Large intestine (tissue), 3 donors: ENCODE results near the gene PDE6G. TPM values are rescaled to one million over a fixed set of nuclear protein-coding genes. Genes with fewer than 3 reads are reported as not detected.

Experiments
- DNase-seq, 2 donors: peaks; one replicate each; pipeline versions ENCODE4 v3.0.0 to v3.0.0-alpha.2; 2013
- H3K27ac ChIP-seq: one replicate; pipeline ENCODE4 v1.5.1; 2013; ENCODE audit warnings: low read length
- H3K27me3 ChIP-seq: 2 replicates; pipeline ENCODE4 v1.6.1; 2013; ENCODE audit warnings: low read length; ENCODE audit not compliant: control insufficient read depth, insufficient read depth
- H3K36me3 ChIP-seq: 2 replicates; pipeline ENCODE4 v1.6.1; 2013; ENCODE audit warnings: low read length; ENCODE audit not compliant: control insufficient read depth, insufficient read depth
- H3K4me1 ChIP-seq: one replicate; pipeline ENCODE4 v1.6.1; 2013; ENCODE audit warnings: low read length; ENCODE audit not compliant: control insufficient read depth, insufficient read depth
- H3K4me3 ChIP-seq: one replicate; pipeline ENCODE4 v1.5.1; 2013; ENCODE audit warnings: low read length
- H3K9me3 ChIP-seq: one replicate; pipeline ENCODE4 v1.6.1; 2013; ENCODE audit warnings: mild to moderate bottlenecking, low read depth, low read length, moderate library complexity; ENCODE audit not compliant: control insufficient read depth
- WGBS: methylation state at CpG from one replicate; pipeline ENCODE4 v1.1.5; 2013; ENCODE audit warnings: low lambda C conversion rate; ENCODE audit not compliant: insufficient coverage; 5-methylcytosine and 5-hydroxymethylcytosine counted together
- polyA plus RNA-seq: library from polyadenylated mRNA; unstranded; fragments of 120-200 nt; gene quantifications from one replicate; pipeline ENCODE4 v1.2.1, GENCODE V29; 2013

Gene PDE6G
- polyA plus RNA-seq, 1 donor = 2.6 TPM

GRCh38 chr17:81608082-81608481 lies 48.3 kb downstream of the PDE6G start:
- peaks cover 7% of the 10 kb centered on the region for H3K4me1 ChIP-seq
- no peak overlapping the region for H3K27ac ChIP-seq
- H3K36me3 ChIP-seq = peaks cover 62% of the 10 kb centered on the region
- DNase-seq = no peak
- H3K9me3 ChIP-seq = no peaks in the 10 kb centered on the region
- H3K4me3 ChIP-seq = no peak overlapping the region
- H3K27me3 ChIP-seq = no peaks in the 10 kb centered on the region
- no CpG with 5 or more reads among the region's 4 CpGs for WGBS

GRCh38 chr17:81607431-81607830 lies 48.9 kb downstream of the PDE6G start:
- peaks cover 7% of the 10 kb centered on the region for H3K4me1 ChIP-seq
- no peak for DNase-seq
- WGBS = 100% methylated on average over 2 of the region's 6 CpGs
- no peaks in the 10 kb centered on the region for H3K9me3 ChIP-seq
- no peak overlapping the region for H3K4me3 ChIP-seq
- peaks cover 63% of the 10 kb centered on the region for H3K36me3 ChIP-seq
- H3K27ac ChIP-seq = no peak overlapping the region
- H3K27me3 ChIP-seq = no peaks in the 10 kb centered on the region

- Histone ChIP-seq H3K27me3 (no peaks in the 10 kb centered on the region), H3K36me3 (peaks cover 67% of the 10 kb centered on the region), H3K9me3 (no peaks in the 10 kb centered on the region), H3K4me1 (peaks cover under 1% of the 10 kb centered on the region), H3K4me3 (no peak overlapping the region), H3K27ac (no peak overlapping the region)
- WGBS = no CpG with 5 or more reads among the region's 11 CpGs
- DNase-seq = no peak
Observed at GRCh38 chr17:81603846-81604610, 52.3 kb downstream of the PDE6G start.

- no peaks in the 10 kb centered on the region for H3K9me3 ChIP-seq
- H3K36me3 ChIP-seq = peaks cover 66% of the 10 kb centered on the region
- no peak overlapping the region for H3K4me3 ChIP-seq
- H3K27me3 ChIP-seq = no peaks in the 10 kb centered on the region
- WGBS = no CpG with 5 or more reads among the region's 9 CpGs
- no peaks in the 10 kb centered on the region for H3K4me1 ChIP-seq
- peak; percentile 48 to 54 for DNase-seq
- H3K27ac ChIP-seq = no peak overlapping the region
Observed at GRCh38 chr17:81601525-81602120, 54.7 kb downstream of the PDE6G start.

Other genes with a start within 250 kb of the PDE6G start
- gene ACTG1, start 143.7 kb downstream of the PDE6G start, polyA plus RNA-seq = 2,245 TPM
- 1.5 TPM for gene FSCN2, start 128.2 kb downstream of the PDE6G start, polyA plus RNA-seq
- 26.9 TPM for gene FAAP100, start 104.2 kb downstream of the PDE6G start, polyA plus RNA-seq
- 47.8 TPM for gene NPLOC4, start 19.4 kb downstream of the PDE6G start, polyA plus RNA-seq
- 1.2 TPM for gene TSPAN10, start 19.3 kb downstream of the PDE6G start, polyA plus RNA-seq
- 20.9 TPM for gene OXLD1, start 10.1 kb upstream of the PDE6G start, polyA plus RNA-seq
- gene CCDC137, start 10.2 kb upstream of the PDE6G start, polyA plus RNA-seq = 19.5 TPM
- 44.8 TPM for gene ARL16, start 27.3 kb upstream of the PDE6G start, polyA plus RNA-seq
- gene HGS, start 27.5 kb upstream of the PDE6G start, polyA plus RNA-seq = 84.8 TPM
- gene MRPL12, start 46.8 kb upstream of the PDE6G start, polyA plus RNA-seq = 52.4 TPM
- gene SLC25A10, start 55.7 kb upstream of the PDE6G start, polyA plus RNA-seq = 42.2 TPM
- 2.5 TPM for gene GCGR, start 147.6 kb upstream of the PDE6G start, polyA plus RNA-seq
- gene MCRIP1, start 176.7 kb upstream of the PDE6G start, polyA plus RNA-seq = 60.9 TPM
- gene PPP1R27, start 178.5 kb upstream of the PDE6G start, polyA plus RNA-seq = 0.21 TPM
- 737 TPM for gene P4HB, start 204.0 kb upstream of the PDE6G start, polyA plus RNA-seq
- gene ARHGDIA, start 214.8 kb upstream of the PDE6G start, polyA plus RNA-seq = 203 TPM
- 59.0 TPM for gene ALYREF, start 235.0 kb upstream of the PDE6G start, polyA plus RNA-seq
- gene ANAPC11, start 235.2 kb upstream of the PDE6G start, polyA plus RNA-seq = 79.6 TPM
- 0.39 TPM for gene NPB, start 245.7 kb upstream of the PDE6G start, polyA plus RNA-seq